Activated CD8-positive, alpha-beta T cell treated with anti-CD3 and anti-CD28 coated beads for 36 hours (primary cell): ENCODE data around the gene MAP7D2. TPM values are rescaled to one million over a fixed set of nuclear protein-coding genes. Genes with fewer than 3 reads are reported as not detected.

ENCODE experiments used
- ATAC-seq: fragments of 200-7000 bp; cut with Tn5 transposase; one replicate; pipeline ENCODE4 v1.10.0; 2021; ENCODE audit warnings: mild to moderate bottlenecking, moderate library complexity
- CTCF ChIA-PET: fragments of 350-600 bp; sonication (Branson Sonifier 250); formaldehyde crosslinking; loops from one replicate; lab custom pipeline; 2021; ENCODE audit warnings: antibody characterized with exemption; lab: Charles Lee
- POLR2A ChIA-PET: fragments of 350-600 bp; sonication (Branson Sonifier 250); formaldehyde crosslinking; loops from one replicate; lab custom pipeline; 2021; ENCODE audit warnings: antibody characterized with exemption; lab: Charles Lee
- DNase-seq: peaks from one replicate; pipeline ENCODE4 v3.0.0-alpha.2; 2020
- H3K27ac Mint-ChIP-seq: one replicate; pipeline ENCODE4 v1.8.0; 2021; ENCODE audit warnings: mild to moderate bottlenecking, mixed read lengths
- H3K27me3 Mint-ChIP-seq: one replicate; pipeline ENCODE4 v1.8.0; 2021; ENCODE audit warnings: mixed read lengths
- H3K36me3 Mint-ChIP-seq: one replicate; pipeline ENCODE4 v1.8.0; 2021; ENCODE audit warnings: low read depth, mixed read lengths
- H3K4me1 Mint-ChIP-seq: one replicate; pipeline ENCODE4 v1.8.0; 2021; ENCODE audit warnings: low read depth, mixed read lengths
- H3K4me3 Mint-ChIP-seq: one replicate; pipeline ENCODE4 v1.8.0; 2021; ENCODE audit warnings: mild to moderate bottlenecking, moderate library complexity, mixed read lengths
- H3K9me3 Mint-ChIP-seq: one replicate; pipeline ENCODE4 v1.8.0; 2021; ENCODE audit warnings: mixed read lengths
- CTCF ChIP-seq: fragments of 200-600 bp; IDR thresholded peaks from one replicate; pipeline ENCODE4 v1.8.0; 2022; ENCODE audit warnings: antibody characterized with exemption, mild to moderate bottlenecking
- intact Hi-C: fragments of 100-400 bp; cut with micrococcal nuclease; formaldehyde crosslinking; loops from one replicate; pipeline ENCODE4 v1.10.0; 2022
- total RNA-seq, 2 experiments: library from RNA; stranded (reverse); gene quantifications; one replicate each; pipeline ENCODE4 v1.2.3, GENCODE V29; 2021

The MAP7D2 gene
- total RNA-seq, 2 experiments from 2014 or later, result 0.20 to 0.63 TPM

GRCh38 chrX:20007962-20008622 is 108.6 kb downstream of the MAP7D2 start:
- intact Hi-C loops, result no loop called here
- Mint-ChIP-seq H3K4me1 (peaks cover 2% of the 10 kb centered on the region), H3K4me3 (no peak overlapping the region), H3K27me3 (no peaks in the 10 kb centered on the region), H3K9me3 (no peaks in the 10 kb centered on the region), H3K36me3 (no peaks in the 10 kb centered on the region), H3K27ac (no peak overlapping the region)
- ATAC-seq, result no peak
- ChIA-PET CTCF (no interaction called here), POLR2A (interaction anchor here (1.5 kb wide), 1 partner anchor 8 kb away, joined by 3 read pairs; no protein-coding TSS in a partner anchor)
- no peak for DNase-seq
- TF ChIP-seq CTCF, result no peak

DNA sequence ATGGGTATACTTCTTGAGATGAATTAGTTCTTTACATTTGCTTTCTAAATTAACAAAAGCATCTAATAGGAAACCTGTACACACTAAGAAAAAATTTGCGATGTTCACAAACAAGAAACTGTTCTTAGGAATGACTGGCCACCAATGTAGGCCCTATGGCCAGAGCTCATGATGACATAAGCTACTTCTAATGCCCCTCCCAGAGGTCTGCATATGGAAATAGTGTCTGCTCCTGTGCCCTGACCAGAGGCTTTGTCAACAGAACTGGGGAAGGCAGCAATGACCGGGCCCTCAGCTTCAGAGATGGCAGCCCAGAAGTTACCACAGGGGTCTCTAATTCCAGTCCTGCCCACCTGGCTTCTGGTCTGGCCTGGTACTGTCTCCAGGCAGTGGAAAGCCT is 110.8 kb downstream of the MAP7D2 start:
- Mint-ChIP-seq H3K27ac (no peak overlapping the region), H3K9me3 (no peaks in the 10 kb centered on the region), H3K4me3 (no peak overlapping the region), H3K4me1 (peaks cover 2% of the 10 kb centered on the region), H3K27me3 (no peaks in the 10 kb centered on the region), H3K36me3 (no peaks in the 10 kb centered on the region)
- ATAC-seq (no peak), DNase-seq (no peak)
- intact Hi-C loops, result no loop called here
- ChIA-PET POLR2A (no interaction called here), CTCF (no interaction called here)
- TF ChIP-seq CTCF, result no peak

DNA sequence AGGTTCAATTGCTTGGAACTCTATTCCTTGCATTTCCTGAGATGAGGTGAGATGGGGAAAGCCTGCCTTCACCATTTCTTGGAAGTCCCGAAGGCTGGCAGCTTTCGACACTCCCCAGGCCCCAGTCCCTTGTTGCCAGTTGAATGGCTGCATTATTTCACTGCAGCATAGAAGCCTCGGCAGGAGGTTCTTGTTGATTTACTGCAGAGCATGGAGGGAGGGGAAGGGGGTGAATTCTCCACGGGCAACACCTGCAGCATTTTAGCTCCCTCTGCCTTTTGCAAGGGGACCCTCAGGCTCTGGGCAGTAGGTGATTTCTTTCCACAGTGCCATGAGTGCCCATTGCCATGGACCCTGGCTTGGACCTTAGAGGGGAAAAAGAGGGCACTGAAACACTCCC is 115.1 kb downstream of the MAP7D2 start:
- no peaks in the 10 kb centered on the region for H3K4me1 Mint-ChIP-seq
- TF ChIP-seq CTCF, result no peak

DNA sequence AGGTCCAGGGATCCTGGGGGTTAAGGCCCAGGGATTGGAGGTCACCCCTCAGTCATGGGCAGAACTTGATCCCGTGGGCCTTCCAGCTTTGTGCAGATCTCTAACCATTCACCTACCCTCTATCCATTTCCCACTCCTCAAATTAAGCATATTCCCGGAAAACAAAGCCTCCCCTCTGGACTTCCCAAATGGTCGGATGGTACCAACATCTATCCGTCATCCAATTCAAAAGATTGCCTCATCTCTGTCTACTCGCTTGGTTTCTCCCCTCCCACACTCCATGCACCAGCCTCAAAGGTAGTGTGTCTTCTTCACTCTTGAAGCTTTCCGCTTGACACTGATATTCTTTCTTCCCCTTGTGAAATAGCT is 125.4 kb downstream of the MAP7D2 start:
- CTCF ChIA-PET, result interaction anchor here (0.6 to 6.7 kb wide), 8 partner anchors 12 to 371 kb away, joined by 3 to 35 read pairs (median 3); no protein-coding TSS in a partner anchor
- intact Hi-C loops, result loop anchor here (5.0 kb wide), 1 partner anchor 84 kb away; no protein-coding TSS in a partner anchor
- Mint-ChIP-seq H3K4me1 (peaks cover 7% of the 10 kb centered on the region), H3K27me3 (no peaks in the 10 kb centered on the region), H3K27ac (peak overlapping the region; percentile 90), H3K4me3 (peak overlapping the region; percentile 80), H3K9me3 (no peaks in the 10 kb centered on the region), H3K36me3 (peaks cover 4% of the 10 kb centered on the region)
- DNase-seq (peak; percentile 12), ATAC-seq (no peak)
- POLR2A ChIA-PET, result no interaction called here
- peak; percentile 16 for TF ChIP-seq CTCF

More for the DNA sequence above, 115.1 kb downstream of the MAP7D2 start:
- ChIA-PET POLR2A (no interaction called here), CTCF (no interaction called here)
- Mint-ChIP-seq H3K27ac (no peak overlapping the region), H3K27me3 (no peaks in the 10 kb centered on the region), H3K9me3 (no peaks in the 10 kb centered on the region), H3K4me3 (no peak overlapping the region), H3K36me3 (no peaks in the 10 kb centered on the region)
- no peak for ATAC-seq
- intact Hi-C loops, result no loop called here
- DNase-seq, result no peak

- ATAC-seq (peak; percentile 95), DNase-seq (peak; percentile 89)
- Mint-ChIP-seq H3K27ac (peak within 1 kb of the TSS; percentile 90), H3K4me3 (peak within 1 kb of the TSS; percentile 88), H3K36me3 (peaks cover 6% of the 10 kb centered on the region), H3K4me1 (peaks cover 7% of the 10 kb centered on the region), H3K9me3 (no peaks in the 10 kb centered on the region), H3K27me3 (no peaks in the 10 kb centered on the region)
- TF ChIP-seq CTCF, result peak; percentile 67
- POLR2A ChIA-PET, result no interaction called here
- CTCF ChIA-PET, result interaction anchor here (0.7 to 6.7 kb wide), 5 partner anchors 15 to 86 kb away, joined by 3 to 35 read pairs (median 4); no protein-coding TSS in a partner anchor
- intact Hi-C loops, result loop anchor here (5.0 kb wide), 1 partner anchor 83 kb away; no protein-coding TSS in a partner anchor
These were observed 126.0 kb downstream of the MAP7D2 start, which contains the start of gene BCLAF3 for GRCh38 chrX:19990556-19991349. BCLAF3 (minus strand) TSS chrX:19991061; CDS start chrX:19970264, 20,797 bp downstream.
